Large intestine (tissue), 1 donor: ENCODE measurements around the gene SPATA33. TPM values are rescaled to one million over a fixed set of nuclear protein-coding genes. Genes with fewer than 3 reads are reported as not detected.

Experiments
- polyA plus RNA-seq: library from polyadenylated mRNA; unstranded; fragments of 120-200 nt; gene quantifications from one replicate; pipeline ENCODE4 v1.2.1, GENCODE V29; 2013

Gene SPATA33
- polyA plus RNA-seq, 1 donor: 11.0 TPM

Other genes with a start within 250 kb of the SPATA33 start
- 83.9 TPM for gene ANKRD11, start 167.3 kb upstream of the SPATA33 start, polyA plus RNA-seq
- gene SPG7, start 149.4 kb upstream of the SPATA33 start, polyA plus RNA-seq: 135 TPM
- 3,996 TPM for gene RPL13, start 97.2 kb upstream of the SPATA33 start, polyA plus RNA-seq
- 11.7 TPM for gene CPNE7, start 82.1 kb upstream of the SPATA33 start, polyA plus RNA-seq
- gene DPEP1, start 44.2 kb upstream of the SPATA33 start, polyA plus RNA-seq: 165 TPM
- gene CHMP1A, start 128 bp upstream of the SPATA33 start, polyA plus RNA-seq: 77.1 TPM
- 165 TPM for gene CDK10, start 28.9 kb downstream of the SPATA33 start, polyA plus RNA-seq
- 18.7 TPM for gene SPATA2L, start 43.9 kb downstream of the SPATA33 start, polyA plus RNA-seq
- 13.4 TPM for gene VPS9D1, start 63.1 kb downstream of the SPATA33 start, polyA plus RNA-seq
- gene ZNF276, start 63.7 kb downstream of the SPATA33 start, polyA plus RNA-seq: 35.7 TPM
- 23.3 TPM for gene FANCA, start 158.8 kb downstream of the SPATA33 start, polyA plus RNA-seq
- gene SPIRE2, start 170.6 kb downstream of the SPATA33 start, polyA plus RNA-seq: 55.2 TPM
- gene TCF25, start 215.8 kb downstream of the SPATA33 start, polyA plus RNA-seq: 129 TPM